Measurements from ENCODE around the gene PDXK. TPM values are rescaled to one million over a fixed set of nuclear protein-coding genes. Genes with fewer than 3 reads are reported as not detected.

PDXK gene
- total and polyA plus RNA-seq, 7 experiments from 2014 or later = 27.8 to 103 (median 74.2) TPM

GRCh38 chr21:43785134-43785533 lies 66.2 kb downstream of the PDXK start:
- peaks cover 2 to 3% of the 10 kb centered on the region in 2 donors for H3K4me1 ChIP-seq (ENCODE audit: control insufficient read depth in 2 of 2, insufficient read depth in 2 of 2, low read length in 2 of 2)
- DNase-seq (no peak), ATAC-seq (no peak)
- H3K27ac Mint-ChIP-seq = no peak overlapping the region
- no peaks in the 10 kb centered on the region for H3K9me3 ChIP-seq (ENCODE audit: control insufficient read depth in 2 of 3, low read length in 3 of 3)
- peaks cover 0 to 34% (median 3%) of the 10 kb centered on the region in 7 donors for H3K4me1 Mint-ChIP-seq
- no peaks in the 10 kb centered on the region for H3K36me3 Mint-ChIP-seq
- ChIA-PET CTCF (interaction anchor here (0.7 kb wide), 1 partner anchor 1793 kb away, joined by 3 read pairs; no protein-coding TSS in a partner anchor), POLR2A (no interaction called here)
- intact Hi-C loops (cut with micrococcal nuclease) = loop anchor here in 1 of 2 donors (10.0 kb wide), 1 partner anchor 810 kb away; the partner anchor contains the start of gene PKNOX1
- no peak overlapping the region for H3K4me3 Mint-ChIP-seq
- no peak overlapping the region for H3K4me3 ChIP-seq (ENCODE audit: low read length)
- H3K27me3 ChIP-seq (ENCODE audit: control insufficient read depth in 2 of 2, insufficient read depth in 2 of 2, low read length in 2 of 2) = no peaks in the 10 kb centered on the region
- no peaks in the 10 kb centered on the region for H3K27me3 Mint-ChIP-seq
- peaks cover 0 to 1% (median 0%) of the 10 kb centered on the region in 11 donors for H3K9me3 Mint-ChIP-seq
- H3K36me3 ChIP-seq (ENCODE audit: control insufficient read depth in 2 of 3, insufficient read depth in 3 of 3, low read length in 3 of 3) = no peaks in the 10 kb centered on the region
- no peak overlapping the region for H3K27ac ChIP-seq (ENCODE audit: low read depth, low read length)

GRCh38 chr21:43786300-43786806 lies 67.4 kb downstream of the PDXK start:
- peaks cover 5 to 10% of the 10 kb centered on the region in 2 donors for H3K4me1 ChIP-seq (ENCODE audit: control insufficient read depth in 2 of 2, insufficient read depth in 2 of 2, low read length in 2 of 2)
- H3K27ac Mint-ChIP-seq = peak overlapping the region in 3 of 9 donors; percentile 26 to 73 (median 32)
- DNase-seq = no peak

GRCh38 chr21:43786807-43787440 lies 68.0 kb downstream of the PDXK start:
- H3K9me3 ChIP-seq (ENCODE audit: control insufficient read depth in 2 of 3, low read length in 3 of 3) = no peaks in the 10 kb centered on the region
- H3K27me3 ChIP-seq (ENCODE audit: control insufficient read depth in 2 of 2, insufficient read depth in 2 of 2, low read length in 2 of 2) = no peaks in the 10 kb centered on the region
- no peak overlapping the region for H3K4me3 ChIP-seq (ENCODE audit: low read length)
- Mint-ChIP-seq H3K4me1 (peaks cover 1 to 38% (median 16%) of the 10 kb centered on the region in 7 donors), H3K36me3 (peaks cover 0 to 5% (median 1%) of the 10 kb centered on the region in 5 donors), H3K4me3 (no peak overlapping the region), H3K27me3 (no peaks in the 10 kb centered on the region), H3K27ac (no peak overlapping the region), H3K9me3 (peaks cover 0 to 1% (median 0%) of the 10 kb centered on the region in 11 donors)
- DNase-seq (no peak), ATAC-seq (no peak)
- H3K36me3 ChIP-seq (ENCODE audit: control insufficient read depth in 2 of 3, insufficient read depth in 3 of 3, low read length in 3 of 3) = peaks cover 0 to 4% (median 3%) of the 10 kb centered on the region in 3 experiments
- ChIA-PET CTCF (no interaction called here), POLR2A (no interaction called here)
- H3K4me1 ChIP-seq (ENCODE audit: control insufficient read depth in 2 of 2, insufficient read depth in 2 of 2, low read length in 2 of 2) = peaks cover 5 to 10% of the 10 kb centered on the region in 2 donors
- H3K27ac ChIP-seq (ENCODE audit: low read depth, low read length) = no peak overlapping the region
- intact Hi-C loops (cut with micrococcal nuclease) = loop anchor here in 1 of 2 donors (10.0 kb wide), 1 partner anchor 812 kb away; the partner anchor contains the start of gene PKNOX1

More at GRCh38 chr21:43786300-43786806, 67.4 kb downstream of the PDXK start:
- peaks cover 0 to 1% (median 0%) of the 10 kb centered on the region in 11 donors for H3K9me3 Mint-ChIP-seq
- Histone ChIP-seq H3K27ac (ENCODE audit: low read depth, low read length) (no peak overlapping the region), H3K9me3 (ENCODE audit: control insufficient read depth in 2 of 3, low read length in 3 of 3) (no peaks in the 10 kb centered on the region), H3K27me3 (ENCODE audit: control insufficient read depth in 2 of 2, insufficient read depth in 2 of 2, low read length in 2 of 2) (no peaks in the 10 kb centered on the region), H3K4me3 (ENCODE audit: low read length) (no peak overlapping the region), H3K36me3 (ENCODE audit: control insufficient read depth in 2 of 3, insufficient read depth in 3 of 3, low read length in 3 of 3) (no peaks in the 10 kb centered on the region)
- ATAC-seq = no peak
- peaks cover 0 to 3% (median 0%) of the 10 kb centered on the region in 5 donors for H3K36me3 Mint-ChIP-seq
- ChIA-PET CTCF (no interaction called here), POLR2A (interaction anchor here (0.6 kb wide), 1 partner anchor 303 kb away, joined by 3 read pairs; no protein-coding TSS in a partner anchor)
- intact Hi-C loops (cut with micrococcal nuclease) = loop anchor here in 1 of 2 donors (10.0 kb wide), 1 partner anchor 812 kb away; the partner anchor contains the start of gene PKNOX1
- peak overlapping the region in 1 of 10 donors; percentile 27 for H3K4me3 Mint-ChIP-seq
- peaks cover 0 to 38% (median 14%) of the 10 kb centered on the region in 7 donors for H3K4me1 Mint-ChIP-seq
- H3K27me3 Mint-ChIP-seq = no peaks in the 10 kb centered on the region

- Mint-ChIP-seq H3K27me3 (no peaks in the 10 kb centered on the region), H3K27ac (peak within 1 kb of the TSS; percentile 74 to 95 (median 91)), H3K36me3 (peaks cover 0 to 17% (median 4%) of the 10 kb centered on the region in 5 donors), H3K4me3 (peak within 1 kb of the TSS; percentile 86 to 94 (median 92)), H3K9me3 (peaks cover 0 to 1% (median 0%) of the 10 kb centered on the region in 11 donors), H3K4me1 (peaks cover 7 to 29% (median 21%) of the 10 kb centered on the region in 7 donors)
- ATAC-seq (peak; percentile 99), DNase-seq (peak; percentile 88 to 100 (median 96))
- Histone ChIP-seq H3K4me1 (ENCODE audit: control insufficient read depth in 2 of 2, insufficient read depth in 2 of 2, low read length in 2 of 2) (peaks cover 5 to 10% of the 10 kb centered on the region in 2 donors), H3K4me3 (ENCODE audit: low read length) (peak within 1 kb of the TSS; percentile 87), H3K36me3 (ENCODE audit: control insufficient read depth in 2 of 3, insufficient read depth in 3 of 3, low read length in 3 of 3) (peaks cover 0 to 29% (median 6%) of the 10 kb centered on the region in 3 experiments), H3K27ac (ENCODE audit: low read depth, low read length) (peak within 1 kb of the TSS; percentile 84), H3K27me3 (ENCODE audit: control insufficient read depth in 2 of 2, insufficient read depth in 2 of 2, low read length in 2 of 2) (no peaks in the 10 kb centered on the region), H3K9me3 (ENCODE audit: control insufficient read depth in 2 of 3, low read length in 3 of 3) (no peaks in the 10 kb centered on the region)
- intact Hi-C loops (cut with micrococcal nuclease) = loop anchor here (1.0 to 10.0 kb wide), 12 partner anchors 13 to 897 kb away; partner anchors contain the start of genes PKNOX1 (in 2 of the 2), AGPAT3 (in 1 of the 2), CSTB (in 1 of the 2) and HSF2BP (in 1 of the 2)
- POLR2A ChIA-PET = interaction anchor here (0.7 to 1.5 kb wide), 4 partner anchors 19 to 1650 kb away, joined by 3 to 4 read pairs (median 4); no protein-coding TSS in a partner anchor
- CTCF ChIA-PET = interaction anchor here (1.3 kb wide), 1 partner anchor 186 kb away, joined by 3 read pairs; no protein-coding TSS in a partner anchor
These were observed 70.5 kb downstream of the PDXK start, which contains the start of gene RRP1 for GRCh38 chr21:43789276-43790009. RRP1 (plus strand) TSS chr21:43789577; CDS start chr21:43789630, 53 bp downstream.

GRCh38 chr21:43790010-43790524 lies 71.1 kb downstream of the PDXK start:
- H3K27ac ChIP-seq (ENCODE audit: low read depth, low read length) = peak overlapping the region; percentile 84
- H3K4me3 ChIP-seq (ENCODE audit: low read length) = peak overlapping the region; percentile 87
- H3K4me1 Mint-ChIP-seq = peaks cover 7 to 30% (median 21%) of the 10 kb centered on the region in 7 donors
- peak overlapping the region; percentile 86 to 94 (median 92) for H3K4me3 Mint-ChIP-seq
- H3K27me3 Mint-ChIP-seq = no peaks in the 10 kb centered on the region
- intact Hi-C loops (cut with micrococcal nuclease) = no loop called here
- H3K9me3 Mint-ChIP-seq = peaks cover 0 to 1% (median 0%) of the 10 kb centered on the region in 11 donors
- peaks cover 5 to 10% of the 10 kb centered on the region in 2 donors for H3K4me1 ChIP-seq (ENCODE audit: control insufficient read depth in 2 of 2, insufficient read depth in 2 of 2, low read length in 2 of 2)
- ChIA-PET CTCF (no interaction called here), POLR2A (interaction anchor here (1.0 to 1.5 kb wide), 3 partner anchors 20 to 62 kb away, joined by 3 to 4 read pairs (median 4); no protein-coding TSS in a partner anchor)
- H3K9me3 ChIP-seq (ENCODE audit: control insufficient read depth in 2 of 3, low read length in 3 of 3) = no peaks in the 10 kb centered on the region
- no peaks in the 10 kb centered on the region for H3K27me3 ChIP-seq (ENCODE audit: control insufficient read depth in 2 of 2, insufficient read depth in 2 of 2, low read length in 2 of 2)
- peak overlapping the region; percentile 74 to 95 (median 91) for H3K27ac Mint-ChIP-seq
- H3K36me3 ChIP-seq (ENCODE audit: control insufficient read depth in 2 of 3, insufficient read depth in 3 of 3, low read length in 3 of 3) = peaks cover 0 to 35% (median 6%) of the 10 kb centered on the region in 3 experiments
- no peak for DNase-seq
- ATAC-seq = no peak
- peaks cover 0 to 19% (median 6%) of the 10 kb centered on the region in 5 donors for H3K36me3 Mint-ChIP-seq

All from naive thymus-derived CD4-positive, alpha-beta T cell (primary cell).